Inferior parietal cortex (tissue), 1 donor: ENCODE data around the gene LRCOL1.
"Not testable (repeated sequence)": the region's sequence is repeated elsewhere in the genome, so short reads cannot be mapped to it uniquely, and the experiment has no call there.

ENCODE experiments used
- DNase-seq: peaks from one replicate; pipeline ENCODE4 v3.0.0-alpha.2; 2016; ENCODE audit errors: extremely low spot score

The LRCOL1 gene

DNA sequence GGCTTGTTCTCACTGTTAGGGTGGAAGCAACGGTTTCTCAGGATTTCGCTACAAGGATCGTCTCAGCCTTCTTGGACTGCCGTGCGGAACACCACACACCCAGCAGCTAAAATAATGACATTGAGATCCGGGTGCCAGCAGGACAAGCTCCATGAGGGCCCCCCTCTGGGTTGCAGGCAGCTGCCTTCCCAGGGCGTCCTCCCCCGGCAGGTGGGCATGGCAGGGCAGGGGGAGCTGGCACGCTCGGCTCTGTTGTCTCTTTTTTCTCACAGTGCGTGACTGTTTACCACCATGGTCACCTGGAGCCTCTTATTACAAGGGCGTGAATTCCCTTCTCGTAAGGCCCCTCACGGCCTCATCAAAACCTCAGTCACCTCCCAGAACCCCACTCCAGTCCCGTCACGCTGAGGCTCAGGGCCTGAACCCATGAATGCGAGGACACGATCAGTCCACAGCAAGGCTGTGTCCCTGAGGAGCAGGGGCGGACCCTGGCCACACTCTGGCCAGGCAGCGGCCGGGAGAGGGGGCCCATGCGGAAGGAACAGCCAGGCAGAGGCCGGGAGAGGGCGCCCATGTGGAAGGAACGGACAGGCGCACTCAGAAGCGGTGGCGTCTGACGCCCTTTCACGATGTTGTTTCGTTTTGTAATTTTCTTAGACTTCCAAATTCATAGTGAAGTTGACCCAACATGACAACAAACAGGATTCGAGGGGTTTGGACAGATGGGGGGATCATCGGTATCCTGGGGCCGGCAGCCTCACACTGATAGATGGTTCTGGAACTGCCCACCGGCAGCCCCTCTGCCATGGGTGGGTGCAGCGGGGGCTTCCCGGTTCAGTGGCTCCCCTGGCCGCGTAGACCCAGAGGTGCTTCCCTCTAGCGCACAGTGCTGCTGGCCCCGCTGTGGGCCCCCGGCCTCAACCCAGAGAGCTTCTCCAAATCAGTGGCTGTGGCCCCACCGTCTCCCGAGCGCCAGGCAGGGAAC is 10.0 kb downstream of the LRCOL1 start:
- peak; percentile 54 for DNase-seq

DNA sequence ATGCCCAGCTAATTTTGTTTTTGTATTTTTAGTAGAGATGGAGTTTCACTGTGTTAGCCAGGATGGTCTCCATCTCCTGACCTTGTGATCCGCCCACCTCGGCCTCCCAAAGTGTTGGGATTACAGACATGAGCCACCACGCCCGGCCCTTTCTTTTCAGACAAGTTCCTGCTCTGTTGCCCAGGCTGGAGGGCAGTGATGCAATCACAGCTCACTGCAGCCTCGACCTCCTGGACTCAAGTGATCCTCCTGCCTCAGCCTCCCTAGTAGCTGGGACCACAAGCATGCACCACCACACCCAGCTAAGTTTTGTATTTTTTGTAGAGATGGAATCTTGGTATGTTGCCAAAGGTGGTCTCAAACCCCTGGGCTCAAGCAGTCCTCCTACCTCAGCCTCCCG is 10.9 kb downstream of the LRCOL1 start:
- not testable (repeated sequence) for DNase-seq

DNA sequence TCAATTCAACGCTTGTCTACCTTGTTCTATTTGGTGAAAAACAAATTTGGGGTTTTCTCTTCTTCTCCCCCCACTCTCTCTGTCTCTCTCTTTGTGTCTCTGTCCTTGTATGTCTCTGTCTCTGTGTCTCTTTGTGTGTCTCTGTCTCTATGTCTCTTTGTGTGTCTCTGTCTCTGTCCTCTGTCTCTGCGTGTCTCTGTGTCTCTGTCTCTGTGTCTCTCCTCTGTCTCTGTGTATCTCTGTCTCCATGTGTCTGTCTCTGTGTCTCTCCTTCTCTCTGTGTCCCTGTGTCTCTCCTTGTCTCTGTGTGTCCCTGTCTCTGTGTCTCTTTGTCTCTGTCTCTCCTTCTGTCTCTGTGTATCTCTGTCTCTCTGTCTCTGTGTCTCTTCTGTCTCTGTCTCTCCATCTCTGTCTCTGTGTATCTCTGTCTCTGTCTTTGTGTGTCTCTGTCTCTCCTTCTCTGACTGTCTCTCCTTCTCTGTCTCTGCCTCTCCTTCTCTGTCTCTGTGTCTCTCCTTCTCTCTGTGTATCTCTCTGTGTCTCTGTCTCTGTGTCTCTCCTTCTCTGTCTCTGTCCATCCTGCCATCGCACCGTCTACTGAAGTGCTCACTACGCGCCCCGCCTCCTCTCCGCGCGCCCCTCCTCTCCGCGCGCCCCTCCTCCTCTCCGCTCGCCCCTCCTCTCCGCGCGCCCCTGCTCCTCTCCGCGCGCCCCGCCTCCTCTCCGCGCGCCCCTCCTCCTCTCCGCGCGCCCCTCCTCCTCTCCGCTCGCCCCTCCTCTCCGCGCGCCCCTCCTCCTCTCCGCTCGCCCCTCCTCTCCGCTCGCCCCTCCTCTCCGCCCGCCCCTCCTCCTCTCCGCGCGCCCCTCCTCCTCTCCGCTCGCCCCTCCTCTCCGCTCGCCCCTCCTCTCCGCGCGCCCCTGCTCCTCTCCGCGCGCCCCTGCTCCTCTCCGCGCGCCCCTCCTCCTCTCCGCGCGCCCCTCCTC is 12.8 kb downstream of the LRCOL1 start:
- DNase-seq, result no peak

DNA sequence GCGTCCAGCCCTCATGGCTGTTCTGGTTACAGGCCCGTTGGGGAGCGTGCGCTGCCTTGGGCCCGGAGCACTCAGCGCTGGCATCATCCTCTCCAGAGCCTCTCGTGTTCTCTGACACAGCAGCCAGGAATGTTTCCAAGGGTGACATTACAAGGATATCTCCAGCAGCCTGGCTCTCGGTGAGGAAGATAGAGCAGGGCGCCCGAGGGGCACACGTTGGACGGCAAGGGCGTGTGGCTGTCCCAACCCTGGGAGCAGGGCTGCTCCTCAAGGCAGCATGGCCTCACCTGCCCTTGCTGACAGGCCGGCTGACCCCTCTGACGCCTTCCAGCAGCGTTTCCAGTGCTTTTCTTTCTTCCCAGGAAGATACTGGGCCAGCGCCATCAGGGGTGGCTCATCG is 14.4 kb downstream of the LRCOL1 start:
- DNase-seq, result no peak

DNA sequence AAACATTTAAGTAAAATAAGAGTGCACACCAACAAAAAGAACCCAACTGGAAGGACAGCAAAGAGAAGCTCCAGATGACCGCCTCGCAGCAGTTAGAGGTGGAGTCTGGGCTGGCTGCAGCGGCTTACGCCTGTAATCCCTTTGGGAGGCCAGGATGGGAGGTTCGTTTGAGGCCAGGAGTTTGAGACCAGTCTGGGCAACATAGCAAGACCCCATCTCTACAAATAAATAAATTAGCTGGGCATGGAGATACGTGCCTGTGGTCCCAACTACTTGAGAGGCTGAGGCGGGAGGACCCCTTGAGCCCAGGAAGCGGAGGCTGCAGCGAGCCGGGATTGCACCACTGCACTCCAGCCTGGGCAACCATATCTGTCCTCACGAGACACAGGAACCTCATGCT is 15.2 kb downstream of the LRCOL1 start:
- DNase-seq, result no peak

DNA sequence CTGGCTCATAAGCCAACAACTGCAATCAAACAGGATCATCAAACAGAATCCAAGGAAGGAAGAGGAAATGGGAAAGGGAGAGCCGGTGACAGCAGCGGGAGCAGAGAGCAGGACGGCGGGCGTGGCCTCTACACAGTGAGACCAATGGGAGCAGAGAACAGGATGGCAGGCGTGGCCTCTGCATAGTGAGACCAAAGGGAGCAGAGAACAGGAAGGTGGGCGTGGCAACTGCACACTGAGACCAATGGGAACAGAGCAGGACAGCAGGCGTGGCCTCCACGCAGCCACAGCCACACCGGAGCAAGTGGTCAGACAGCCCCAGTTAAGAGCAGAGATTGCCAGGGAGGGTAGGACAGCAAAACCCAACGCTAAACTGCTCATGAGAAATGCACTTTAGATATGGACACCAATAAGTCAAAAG is 16.4 kb downstream of the LRCOL1 start:
- peak; percentile 87 for DNase-seq

DNA sequence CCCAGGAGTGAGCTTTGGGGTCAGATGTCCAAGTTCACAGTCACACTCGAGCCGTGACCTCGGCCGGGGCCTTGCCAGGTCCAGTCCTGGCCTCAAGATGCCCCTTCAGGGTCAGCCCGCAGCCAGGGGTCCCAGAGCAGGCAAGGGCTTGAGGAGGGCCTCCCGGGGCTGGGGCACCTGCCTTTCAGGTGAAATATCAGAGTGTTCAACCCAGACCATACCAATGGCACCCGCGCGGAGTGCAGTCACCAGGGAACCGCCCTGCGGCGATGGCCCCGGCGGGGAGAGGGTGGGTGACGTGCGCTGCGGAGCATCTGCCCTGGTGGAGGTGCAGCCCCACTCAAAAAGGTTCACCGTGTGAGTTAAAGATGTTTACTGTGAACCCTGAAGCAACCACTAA is 16.9 kb downstream of the LRCOL1 start:
- DNase-seq, result no peak

DNA sequence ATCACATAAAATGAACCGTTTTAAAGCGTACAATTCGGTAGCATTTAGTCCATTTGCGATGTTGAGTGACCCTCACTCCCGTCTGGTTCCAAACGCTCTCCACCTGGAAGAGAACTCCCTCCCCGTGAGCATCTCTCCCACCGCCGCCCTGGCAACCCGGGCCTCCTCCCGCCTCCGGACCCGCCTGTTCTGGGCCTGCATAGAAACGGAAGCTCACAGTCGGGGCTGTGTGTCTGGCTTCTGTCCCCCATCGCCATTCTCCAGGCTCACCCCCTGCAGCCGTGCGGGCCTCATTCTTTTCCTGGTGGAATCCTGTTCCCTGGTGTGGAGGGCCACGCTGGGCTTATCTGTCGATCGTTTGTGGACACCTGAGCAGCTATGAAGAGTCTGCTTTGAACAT is 17.3 kb downstream of the LRCOL1 start:
- no peak for DNase-seq

DNA sequence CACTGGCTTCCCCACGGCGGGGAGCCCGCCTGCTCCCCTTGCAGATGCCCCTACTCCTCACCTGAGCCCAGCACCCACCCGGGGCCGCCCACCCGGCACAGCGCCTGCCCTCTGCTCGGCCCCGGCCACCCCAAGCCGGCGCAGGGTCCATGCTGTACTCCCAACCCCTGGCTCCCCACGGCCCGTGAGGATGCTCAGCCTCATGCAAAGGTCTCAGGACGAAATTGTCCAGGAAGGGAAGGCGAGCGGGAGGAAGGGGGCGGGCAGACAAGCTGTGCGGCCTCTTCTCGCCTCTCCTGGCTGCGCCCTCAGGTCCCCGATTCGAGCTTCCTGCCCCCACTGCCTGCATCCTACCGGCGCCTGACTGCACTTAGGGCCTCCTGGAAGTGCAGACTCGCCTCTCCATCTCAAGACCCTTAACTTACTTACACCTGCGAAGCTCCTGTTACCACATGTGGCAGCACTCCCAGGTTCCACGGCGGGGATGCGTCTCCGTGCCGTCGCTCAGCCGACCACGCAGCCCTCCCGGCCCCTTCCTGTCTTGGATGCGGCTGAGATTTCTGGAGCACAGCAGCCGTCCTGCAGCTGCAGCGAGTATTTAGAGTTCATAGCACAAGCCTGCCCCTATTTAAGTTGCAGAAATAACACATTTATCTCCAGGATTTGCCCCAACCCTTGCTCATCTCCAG is 18.0 kb downstream of the LRCOL1 start:
- DNase-seq, result no peak

DNA sequence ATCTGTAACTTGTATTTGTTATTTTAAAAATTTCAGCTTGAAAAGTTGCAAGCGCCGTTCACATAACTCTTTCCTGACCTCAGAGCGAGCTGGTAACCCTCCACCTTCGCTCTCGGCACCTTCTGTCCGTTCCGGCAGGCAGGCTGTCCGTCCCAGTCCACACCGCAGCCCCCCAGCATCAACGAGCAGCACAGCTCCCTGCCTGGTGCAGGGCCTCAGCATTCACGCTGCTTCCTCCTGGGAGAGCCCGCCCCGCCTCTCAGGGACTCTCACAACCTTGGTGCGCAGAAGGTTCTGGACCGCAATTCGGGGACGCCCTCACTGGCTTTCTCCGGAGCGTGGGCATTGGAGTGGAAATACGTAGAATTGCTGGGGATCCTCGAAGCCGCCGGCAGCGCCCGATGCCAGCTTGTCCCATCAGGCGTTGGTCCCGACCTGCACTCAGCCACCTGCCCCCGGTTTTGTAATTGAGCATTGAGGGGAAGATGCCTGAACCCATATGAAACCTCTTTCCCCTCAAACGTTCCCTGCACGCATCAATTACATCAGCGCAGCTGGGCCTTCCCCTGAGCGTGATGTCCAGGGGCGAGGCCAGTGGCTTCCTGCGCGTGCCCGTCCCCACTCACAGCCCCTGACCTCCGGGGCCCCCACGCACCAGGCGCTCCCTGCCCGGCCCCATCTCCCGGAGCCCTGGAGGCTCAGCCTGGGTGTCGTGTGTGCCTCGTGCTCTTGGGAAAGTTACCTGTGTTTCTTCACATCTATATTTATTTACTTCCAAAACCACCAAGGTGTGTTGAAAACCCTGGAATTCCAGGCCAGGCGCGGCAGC is 19.1 kb downstream of the LRCOL1 start:
- no peak for DNase-seq

DNA sequence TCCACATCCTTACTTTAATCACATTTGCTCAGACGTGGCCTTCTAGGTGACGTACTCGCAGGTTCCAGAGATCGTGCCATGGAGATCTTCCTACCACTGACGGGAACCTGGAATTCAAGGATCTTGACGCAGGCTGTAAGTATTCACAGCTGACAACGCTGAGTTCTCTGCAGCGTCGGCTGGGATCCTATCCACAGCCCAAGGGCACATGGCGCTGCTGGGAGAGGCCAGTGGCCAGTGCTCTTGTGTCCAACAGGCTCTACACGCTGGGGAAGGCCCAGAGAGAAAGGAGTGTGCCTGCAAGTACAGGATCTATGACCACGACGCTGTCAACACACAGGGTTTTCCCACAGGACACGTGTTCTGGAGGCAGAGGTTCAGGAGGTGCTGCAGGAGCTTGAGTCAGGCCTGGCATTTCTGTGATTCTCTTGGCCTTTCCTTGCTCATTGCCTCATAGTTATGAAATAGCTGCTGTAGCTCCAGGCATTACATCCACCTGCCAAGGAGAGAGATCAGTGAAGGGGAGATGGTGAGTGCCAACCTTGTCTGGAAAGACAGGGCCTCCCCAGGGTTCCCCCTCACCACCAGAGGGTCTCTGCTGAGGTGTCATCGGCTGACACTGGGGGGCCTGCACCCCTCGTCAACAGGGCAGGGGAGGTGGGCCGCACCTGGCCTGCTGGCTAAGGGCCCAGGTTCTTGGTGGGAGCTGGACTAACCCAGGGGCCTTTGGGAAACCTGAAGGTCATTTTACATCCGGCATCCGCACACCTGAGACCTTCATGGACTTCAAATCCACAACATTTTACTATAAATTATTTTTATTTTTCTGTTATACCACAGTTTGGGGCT is 21.3 kb downstream of the LRCOL1 start:
- no peak for DNase-seq

DNA sequence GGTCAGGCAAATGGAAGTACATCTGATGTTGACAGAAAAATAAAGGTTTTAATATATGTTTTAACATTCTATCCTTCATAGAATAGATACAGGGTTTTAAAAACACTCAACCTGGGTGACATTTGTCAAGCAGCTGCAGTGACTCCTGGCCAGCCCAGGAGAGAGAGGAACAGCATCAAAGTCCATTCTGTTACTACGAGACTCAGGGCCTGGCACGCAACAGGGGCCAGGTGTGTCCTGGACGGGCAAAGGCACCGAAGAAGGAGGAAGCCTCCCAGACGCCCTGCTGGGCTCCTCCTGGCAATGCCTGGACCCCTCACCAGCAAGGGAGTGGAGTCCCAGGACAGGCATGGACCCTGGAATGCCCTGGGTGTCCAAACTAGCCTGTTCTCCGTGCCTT is 22.1 kb downstream of the LRCOL1 start:
- DNase-seq, result no peak

DNA sequence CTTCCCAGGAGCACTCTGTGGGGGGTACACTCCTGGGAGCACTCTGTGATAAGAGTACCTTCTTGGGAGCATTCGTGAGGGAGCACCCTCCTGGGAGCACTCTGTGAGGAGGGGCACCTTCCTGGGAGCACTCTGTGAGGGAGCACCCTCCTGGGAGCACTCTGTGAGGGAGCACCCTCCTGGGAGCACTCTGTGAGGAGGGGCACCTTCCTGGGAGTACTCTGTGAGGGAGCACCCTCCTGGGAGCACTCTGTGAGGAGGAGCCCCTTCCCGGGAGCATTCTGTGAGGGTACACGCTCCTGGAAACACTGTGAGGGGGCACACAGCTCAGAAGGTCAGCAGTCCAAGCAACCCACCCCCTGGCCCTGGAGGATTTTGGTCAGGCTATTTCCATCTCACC is 22.6 kb downstream of the LRCOL1 start:
- DNase-seq, result no peak

DNA sequence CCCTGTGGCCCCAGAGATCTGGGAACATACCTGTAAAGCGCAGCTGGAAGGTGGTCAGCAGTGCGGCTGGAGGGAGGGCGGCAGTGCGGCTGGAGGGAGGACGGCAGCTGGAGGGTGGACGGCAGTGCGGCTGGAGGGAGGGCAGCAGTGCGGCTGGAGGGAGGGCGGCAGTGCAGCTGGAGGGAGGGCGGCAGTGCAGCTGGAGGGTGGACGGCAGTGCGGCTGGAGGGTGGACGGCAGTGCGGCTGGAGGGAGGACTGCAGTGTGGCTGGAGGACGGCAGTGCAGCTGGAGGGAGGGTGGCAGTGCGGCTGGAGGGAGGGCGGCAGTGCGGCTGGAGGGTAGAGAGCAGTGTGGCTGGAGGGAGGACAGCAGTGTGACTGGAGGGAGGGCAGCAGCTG is 23.5 kb downstream of the LRCOL1 start:
- no peak for DNase-seq

DNA sequence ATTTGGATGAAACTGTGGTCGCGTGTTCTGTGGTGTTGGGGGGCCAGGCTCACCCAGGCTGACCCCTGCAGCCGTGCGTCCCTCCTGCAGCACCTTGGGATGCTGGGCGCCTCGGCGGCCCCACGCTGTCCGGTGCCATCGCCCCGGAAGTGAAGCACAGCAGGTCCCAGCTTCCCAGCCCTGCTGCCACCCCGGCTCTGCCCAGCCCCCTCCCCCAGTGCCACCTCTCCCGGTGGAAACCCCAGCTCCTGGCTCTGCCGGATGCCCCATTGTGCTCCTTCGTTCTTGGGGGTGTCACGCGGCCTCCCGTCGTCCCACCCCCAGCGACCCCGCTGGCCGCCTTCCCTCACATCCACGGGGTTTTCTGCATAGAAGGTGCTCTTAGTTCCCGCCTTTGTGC is 25.2 kb downstream of the LRCOL1 start:
- DNase-seq, result no peak

DNA sequence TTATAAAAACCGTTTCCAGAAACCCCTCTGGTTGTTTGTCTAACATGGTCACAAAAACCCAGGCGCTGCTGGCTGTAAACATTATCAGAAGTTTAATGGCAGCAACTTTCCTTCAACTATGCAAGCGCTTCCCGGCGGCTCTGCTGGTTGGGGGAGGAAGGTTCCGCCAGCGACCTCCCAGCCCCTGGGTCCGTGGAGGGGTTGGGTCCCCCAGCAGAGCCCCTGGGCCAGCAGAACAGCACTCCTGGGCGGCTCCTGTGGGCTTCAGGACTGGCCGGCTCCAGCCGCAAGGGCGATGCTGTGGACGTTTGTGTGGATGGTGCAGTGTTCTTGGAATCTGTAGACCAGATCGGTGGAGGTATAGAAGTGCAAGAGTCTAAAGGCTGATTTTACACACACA is 26.0 kb downstream of the LRCOL1 start:
- DNase-seq, result no peak

DNA sequence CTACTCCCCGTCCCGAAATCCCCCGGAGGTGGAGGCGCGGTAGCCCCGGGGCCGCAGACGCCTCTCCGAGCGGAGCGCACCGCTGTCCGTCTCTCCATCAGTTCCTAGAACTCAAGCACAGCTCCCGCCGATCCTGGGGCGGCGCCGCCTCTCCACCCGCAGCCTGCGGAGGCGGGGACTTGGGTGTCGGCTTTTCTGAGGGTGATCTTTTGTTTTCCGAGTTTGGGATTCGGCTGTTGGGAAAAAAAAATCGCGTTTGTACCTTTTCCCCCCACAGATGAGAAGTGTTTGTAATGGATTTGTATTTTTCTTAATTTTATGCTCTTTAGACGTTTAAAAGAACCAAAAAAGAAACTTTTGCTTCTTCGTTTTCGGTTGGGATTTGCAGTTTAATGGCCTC is 26.6 kb downstream of the LRCOL1 start:
- DNase-seq, result no peak

DNA sequence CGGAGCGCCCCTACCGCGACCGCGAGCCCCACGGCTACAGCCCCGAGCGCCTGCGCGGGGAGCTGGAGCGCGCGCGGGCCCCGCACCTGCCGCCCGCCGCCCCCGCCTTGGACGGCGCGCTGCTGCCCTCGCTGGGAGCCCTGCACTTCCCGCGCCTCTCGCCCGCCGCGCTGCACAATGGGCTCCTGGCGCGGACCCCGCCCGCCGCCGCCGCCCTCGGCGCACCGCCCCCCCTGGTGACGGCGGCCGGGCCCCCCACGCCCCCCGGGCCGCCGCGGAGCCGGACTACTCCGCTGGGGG is 27.0 kb downstream of the LRCOL1 start:
- DNase-seq, result no peak

DNA sequence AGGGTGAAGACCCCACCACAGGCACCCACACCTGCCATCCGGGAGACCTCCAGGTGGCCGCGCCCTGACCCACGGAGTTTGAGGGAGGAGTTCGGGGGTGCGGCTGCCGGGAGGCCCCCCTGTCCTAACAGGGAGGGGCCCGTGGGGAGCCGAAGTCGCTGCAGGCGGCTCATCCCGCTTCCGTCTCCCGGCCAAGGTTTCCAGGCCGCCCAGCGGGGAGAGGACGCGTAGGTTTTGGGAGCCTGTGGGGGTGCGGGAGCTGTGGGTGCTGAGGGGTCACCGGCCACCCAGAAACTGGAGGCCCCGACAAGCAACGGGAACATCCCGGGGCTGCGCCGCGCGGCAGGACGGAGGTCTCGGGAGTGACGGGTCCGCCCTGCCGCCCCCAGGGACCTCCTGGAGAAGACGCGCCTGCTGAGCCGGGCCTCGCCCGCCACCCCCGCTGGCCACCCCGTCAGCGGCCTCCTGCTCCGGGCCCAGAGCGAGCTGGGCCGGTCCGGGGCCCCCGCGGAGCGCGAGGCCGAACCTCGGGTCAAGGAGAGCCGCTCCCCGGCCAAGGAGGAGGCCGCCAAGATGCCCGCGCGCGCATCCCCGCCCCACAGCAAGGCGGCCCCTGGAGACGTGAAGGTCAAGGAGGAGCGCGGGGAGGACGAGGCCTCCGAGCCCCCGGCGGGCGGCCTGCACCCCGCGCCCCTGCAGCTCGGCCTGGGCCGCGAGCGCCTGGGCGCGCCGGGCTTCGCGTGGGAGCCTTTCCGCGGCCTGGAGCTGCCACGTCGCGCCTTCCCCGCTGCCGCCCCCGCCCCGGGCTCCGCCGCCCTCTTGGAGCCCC is 27.6 kb downstream of the LRCOL1 start:
- DNase-seq, result no peak
